GM18867 (cell line): ENCODE results near the gene ARHGAP9.

ENCODE experiments used
- ATAC-seq: cut with Tn5 transposase; IDR thresholded peaks from one replicate; pipeline ENCODE4 v1.9.1; 2021; ENCODE audit warnings: mild to moderate bottlenecking, moderate library complexity; ENCODE audit not compliant: unreplicated experiment

The ARHGAP9 gene

GRCh38 chr12:57473886-57474285, 5.8 kb downstream of the ARHGAP9 start:
- ATAC-seq, result no peak

GRCh38 chr12:57473392-57473791, 6.3 kb downstream of the ARHGAP9 start:
- no peak for ATAC-seq

GRCh38 chr12:57472391-57472790, 7.3 kb downstream of the ARHGAP9 start:
- ATAC-seq, result no peak

- no peak for ATAC-seq
These were observed 8.0 kb downstream of the ARHGAP9 start for GRCh38 chr12:57471661-57472060.

- no peak for ATAC-seq
These were observed 8.6 kb downstream of the ARHGAP9 start for GRCh38 chr12:57470970-57471656.

- no peak for ATAC-seq
These were observed 9.2 kb downstream of the ARHGAP9 start for GRCh38 chr12:57470286-57470969.

- ATAC-seq, result no peak
These were observed 10.1 kb downstream of the ARHGAP9 start for GRCh38 chr12:57469296-57470164.

DNA sequence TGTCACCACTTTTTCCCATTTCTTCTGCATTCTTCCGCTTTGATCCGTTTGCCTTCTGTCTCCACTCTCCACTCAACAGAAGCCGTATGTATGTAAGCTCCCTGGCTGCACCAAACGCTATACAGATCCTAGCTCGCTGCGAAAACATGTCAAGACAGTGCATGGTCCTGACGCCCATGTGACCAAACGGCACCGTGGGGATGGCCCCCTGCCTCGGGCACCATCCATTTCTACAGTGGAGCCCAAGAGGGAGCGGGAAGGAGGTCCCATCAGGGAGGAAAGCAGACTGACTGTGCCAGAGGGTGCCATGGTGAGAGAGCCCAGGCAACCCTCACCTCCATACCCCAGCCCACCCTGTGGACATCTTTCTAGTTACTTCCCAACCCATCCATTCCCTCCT, 11.8 kb downstream of the ARHGAP9 start:
- ATAC-seq, result no peak

- no peak for ATAC-seq
These were observed 12.3 kb downstream of the ARHGAP9 start for GRCh38 chr12:57467212-57467874.

GRCh38 chr12:57465747-57466505, 13.7 kb downstream of the ARHGAP9 start:
- ATAC-seq, result no peak

DNA sequence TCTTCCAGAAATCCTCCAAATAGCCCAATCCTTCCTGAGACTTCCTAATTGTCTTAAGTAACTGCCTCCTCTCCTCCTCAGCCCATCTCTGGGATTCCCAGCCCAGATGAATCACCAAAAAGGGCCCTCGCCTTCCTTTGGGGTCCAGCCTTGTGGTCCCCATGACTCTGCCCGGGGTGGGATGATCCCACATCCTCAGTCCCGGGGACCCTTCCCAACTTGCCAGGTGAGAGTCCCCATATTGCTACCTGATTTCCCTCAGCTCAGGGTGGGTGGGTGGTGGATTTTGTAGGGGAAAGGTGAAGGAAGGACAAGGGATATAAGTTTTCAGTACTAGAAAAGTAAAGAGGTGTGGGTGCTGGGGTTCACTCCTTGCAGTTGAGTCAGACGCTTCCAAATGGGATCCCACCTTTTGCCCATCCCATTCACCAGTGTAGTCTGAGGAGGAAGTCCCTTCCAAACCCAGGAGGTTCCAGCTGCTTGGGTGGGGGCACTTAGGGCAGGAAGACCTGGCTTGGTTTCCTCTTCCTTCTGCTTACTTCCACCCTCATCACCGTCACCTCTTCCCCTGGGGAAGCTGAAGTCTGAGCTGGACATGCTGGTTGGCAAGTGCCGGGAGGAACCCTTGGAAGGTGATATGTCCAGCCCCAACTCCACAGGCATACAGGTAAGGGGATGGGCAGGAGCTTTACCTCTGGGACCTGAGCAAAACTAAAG, 14.5 kb downstream of the ARHGAP9 start:
- no peak for ATAC-seq

DNA sequence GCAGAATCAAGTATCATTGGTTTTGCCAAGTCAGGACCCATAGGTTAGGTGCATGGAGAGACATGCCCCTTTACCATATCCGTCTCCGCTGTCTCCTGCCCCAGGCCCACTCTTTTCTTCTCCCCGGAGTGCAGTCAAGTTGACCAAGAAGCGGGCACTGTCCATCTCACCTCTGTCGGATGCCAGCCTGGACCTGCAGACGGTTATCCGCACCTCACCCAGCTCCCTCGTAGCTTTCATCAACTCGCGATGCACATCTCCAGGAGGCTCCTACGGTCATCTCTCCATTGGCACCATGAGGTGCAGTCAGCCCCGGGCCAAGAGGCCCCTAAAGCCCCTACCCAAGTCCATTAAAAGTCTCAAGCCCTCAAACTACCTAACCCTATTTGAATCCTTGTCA, 15.1 kb downstream of the ARHGAP9 start:
- ATAC-seq, result no peak

DNA sequence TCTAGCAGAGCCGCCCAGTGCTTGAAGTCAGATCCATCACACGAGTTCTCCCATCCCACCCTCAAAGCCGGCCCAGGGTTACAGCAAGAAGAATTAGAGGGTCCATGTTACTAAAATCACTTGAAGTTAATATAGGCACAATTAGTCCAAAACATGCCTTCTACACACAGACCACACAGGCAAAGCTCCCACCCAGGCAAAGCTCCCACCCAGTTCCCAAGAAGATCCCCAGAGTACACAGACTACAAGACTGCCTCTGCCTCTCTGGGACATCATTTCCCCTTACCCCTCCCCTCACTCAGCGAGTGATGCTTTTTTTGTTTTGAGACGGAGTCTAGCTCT, 16.8 kb downstream of the ARHGAP9 start:
- no peak for ATAC-seq

- peak; percentile 61 for ATAC-seq
These were observed 17.3 kb downstream of the ARHGAP9 start for GRCh38 chr12:57462251-57462911.

GRCh38 chr12:57461917-57462250, 17.8 kb downstream of the ARHGAP9 start:
- no peak for ATAC-seq

DNA sequence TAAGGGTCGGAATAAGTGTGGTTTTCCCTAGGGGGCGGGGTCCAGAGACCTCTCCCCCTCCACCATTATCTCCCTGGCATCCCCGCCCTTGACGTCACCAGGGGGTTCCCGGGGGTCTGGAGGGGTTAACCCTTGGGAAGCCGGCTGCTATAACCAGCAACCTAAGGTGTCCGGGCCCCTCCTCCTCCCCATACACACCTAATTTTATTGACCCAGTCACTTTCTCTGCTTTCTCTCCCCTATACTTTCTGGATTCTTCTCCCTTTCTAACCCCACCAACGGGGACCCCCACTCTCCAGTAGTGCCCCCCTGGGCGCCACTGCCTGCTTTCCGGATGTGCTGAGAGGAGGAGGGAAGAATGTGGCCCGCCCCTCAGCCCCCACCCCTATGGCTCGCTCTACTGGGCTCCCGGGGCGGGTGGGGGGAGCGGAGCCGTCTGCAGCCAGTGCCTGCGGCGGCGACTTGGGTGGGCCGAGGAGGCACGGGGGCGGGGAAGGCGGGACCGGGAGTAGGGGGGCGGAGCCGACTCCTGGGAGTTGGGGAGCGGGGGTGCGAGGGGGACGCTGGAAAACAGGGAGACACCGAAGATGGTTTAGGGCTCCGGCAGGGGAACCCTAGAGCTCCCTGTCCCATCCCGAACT, 18.3 kb downstream of the ARHGAP9 start:
- ATAC-seq, result no peak

DNA sequence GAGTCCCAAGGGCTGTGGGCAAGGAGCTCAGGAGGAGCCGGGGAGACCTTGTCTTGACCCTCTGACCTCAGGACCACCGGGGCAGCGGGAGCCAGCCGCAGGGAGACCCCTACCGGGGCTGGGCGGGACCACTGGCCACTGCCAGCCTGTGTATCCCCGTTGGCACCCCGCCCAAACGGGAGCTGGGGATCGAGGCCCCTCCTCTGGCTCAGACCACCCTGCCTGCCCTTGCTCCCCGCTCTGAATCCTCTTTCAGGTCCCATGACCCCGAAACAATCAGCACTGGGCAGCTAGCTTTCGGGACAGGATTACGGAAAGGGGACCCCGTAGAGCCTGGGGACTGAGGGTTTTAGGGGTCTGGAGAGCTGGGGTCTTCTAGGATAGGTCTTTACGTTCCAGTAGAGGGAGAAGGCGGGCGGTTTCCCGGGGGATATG, 18.8 kb downstream of the ARHGAP9 start:
- ATAC-seq, result no peak

DNA sequence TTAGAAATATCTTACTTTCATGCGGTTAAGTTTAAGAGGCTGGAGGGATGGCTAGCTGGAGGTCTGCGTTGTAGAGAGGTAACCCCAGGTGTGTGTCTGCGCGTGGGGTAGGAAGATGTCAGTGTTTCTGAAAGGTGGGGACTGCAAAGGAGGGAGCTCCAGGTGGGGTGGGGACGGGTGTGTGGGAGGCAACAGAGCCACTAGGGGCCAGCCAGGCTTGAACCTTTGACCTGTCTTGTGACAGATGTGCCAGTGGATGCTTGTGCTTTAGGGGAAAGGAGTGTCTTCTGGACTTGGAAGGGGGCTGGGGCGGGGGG, 19.2 kb downstream of the ARHGAP9 start:
- no peak for ATAC-seq
